GM23338 (cell line): ENCODE measurements around the gene SH2D5. TPM values are rescaled to one million over a fixed set of nuclear protein-coding genes. Genes with fewer than 3 reads are reported as not detected.
"Not testable (repeated sequence)": the region's sequence is repeated elsewhere in the genome, so short reads cannot be mapped to it uniquely, and the experiment has no call there.

Source experiments
- ATAC-seq: fragments of 200-7000 bp; cut with Tn5 transposase; 3 replicates; pipeline ENCODE4 v1.9.1; 2020
- DNase-seq: peaks from one replicate; pipeline ENCODE4 v3.0.0-alpha.2; 2015; ENCODE audit warnings: low spot score
- H2AFZ ChIP-seq: fragments of 200-600 bp; sonication (generic); 2 replicates; pipeline ENCODE4 v1.8.0; 2016; ENCODE audit warnings: antibody characterized with exemption, mild to moderate bottlenecking, moderate library complexity
- H3F3A ChIP-seq: fragments of 200-600 bp; sonication (generic); replicated peaks from 2 replicates; pipeline ENCODE4 v1.8.0; 2017; ENCODE audit warnings: antibody characterized with exemption, mixed run types, low read depth
- H3K27ac ChIP-seq: fragments of 200-600 bp; sonication (generic); 2 replicates; pipeline ENCODE4 v1.6.1; 2016; ENCODE audit warnings: low read depth
- H3K27me3 ChIP-seq: fragments of 200-600 bp; sonication (generic); 2 replicates; pipeline ENCODE4 v1.8.0; 2016; ENCODE audit warnings: mild to moderate bottlenecking, mixed run types, moderate library complexity; ENCODE audit not compliant: insufficient read depth
- H3K36me3 ChIP-seq: fragments of 200-600 bp; sonication (generic); 2 replicates; pipeline ENCODE4 v1.8.0; 2016; ENCODE audit warnings: mild to moderate bottlenecking; ENCODE audit not compliant: insufficient read depth
- H3K4me1 ChIP-seq: fragments of 200-600 bp; sonication (generic); 2 replicates; pipeline ENCODE4 v1.8.0; 2016; ENCODE audit warnings: mild to moderate bottlenecking, moderate library complexity; ENCODE audit not compliant: insufficient read depth
- H3K4me2 ChIP-seq: fragments of 200-600 bp; sonication (generic); 2 replicates; pipeline ENCODE4 v1.7.1; 2017; ENCODE audit warnings: mixed run types
- H3K4me3 ChIP-seq: fragments of 200-600 bp; sonication (generic); 2 replicates; pipeline ENCODE4 v1.6.1; 2016; ENCODE audit warnings: mixed run types
- H3K79me2 ChIP-seq: fragments of 200-600 bp; sonication (generic); replicated peaks from 2 replicates; pipeline ENCODE4 v1.8.0; 2017; ENCODE audit warnings: mild to moderate bottlenecking; ENCODE audit not compliant: insufficient read depth
- H3K9me2 ChIP-seq: fragments of 200-600 bp; sonication (generic); 2 replicates; pipeline ENCODE4 v1.8.0; 2017; ENCODE audit not compliant: insufficient read depth
- H4K20me1 ChIP-seq: fragments of 200-600 bp; sonication (generic); replicated peaks from 2 replicates; pipeline ENCODE4 v1.8.0; 2017; ENCODE audit warnings: mild to moderate bottlenecking; ENCODE audit not compliant: insufficient read depth
- H3K27ac Mint-ChIP-seq: 2 replicates; pipeline ENCODE4 v1.8.0; 2020; ENCODE audit warnings: inconsistent platforms, mild to moderate bottlenecking, moderate library complexity, mixed read lengths
- H3K27me3 Mint-ChIP-seq: 3 replicates; pipeline ENCODE4 v1.8.0; 2022; ENCODE audit warnings: low read depth, mild to moderate bottlenecking, moderate library complexity, mixed read lengths, inconsistent platforms; ENCODE audit not compliant: insufficient read depth, poor library complexity
- H3K36me3 Mint-ChIP-seq: 3 replicates; pipeline ENCODE4 v1.8.0; 2021; ENCODE audit warnings: low read depth, mild to moderate bottlenecking, inconsistent platforms, moderate library complexity, mixed read lengths
- H3K4me1 Mint-ChIP-seq: 3 replicates; pipeline ENCODE4 v1.8.0; 2020; ENCODE audit warnings: mild to moderate bottlenecking, inconsistent platforms, mixed read lengths
- H3K4me3 Mint-ChIP-seq: 3 replicates; pipeline ENCODE4 v1.8.0; 2021; ENCODE audit warnings: moderate library complexity, mild to moderate bottlenecking, inconsistent platforms, mixed read lengths
- H3K9me3 Mint-ChIP-seq: 3 replicates; pipeline ENCODE4 v1.8.0; 2020; ENCODE audit warnings: moderate library complexity, mild to moderate bottlenecking, inconsistent platforms, mixed read lengths
- CREB1 ChIP-seq: fragments of 250-450 bp; sonication (Bioruptor Pico); IDR thresholded peaks from 2 replicates; pipeline ENCODE4 v1.5.0; 2020; ENCODE audit warnings: low read depth, mild to moderate bottlenecking, moderate library complexity
- CTCF ChIP-seq, 2 experiments: fragments of 200-600 bp in 1 of 2; sonication (generic) in 1 of 2; conservative IDR thresholded peaks; 2 replicates each; pipeline versions ENCODE4 v1.5.1 to v1.6.1; 2016 to 2017; ENCODE audit warnings: antibody characterized with exemption in 2 of 2, low read depth in 2 of 2, mild to moderate bottlenecking in 2 of 2, moderate library complexity in 1 of 2
- EZH2 ChIP-seq: fragments of 200-600 bp; sonication (generic); IDR thresholded peaks from one replicate; pipeline ENCODE4 v1.8.0; 2017; ENCODE audit warnings: antibody characterized with exemption, mild to moderate bottlenecking, low read depth; ENCODE audit not compliant: unreplicated experiment
- EZH2phosphoT487 ChIP-seq: fragments of 200-600 bp; sonication (generic); IDR thresholded peaks from one replicate; pipeline ENCODE4 v1.8.1; 2018; ENCODE audit warnings: antibody characterized with exemption; ENCODE audit not compliant: unreplicated experiment
- JUNB ChIP-seq: IDR thresholded peaks from one replicate; pipeline ENCODE4 v1.6.1; 2016; ENCODE audit warnings: antibody characterized with exemption; ENCODE audit not compliant: unreplicated experiment
- POLR2AphosphoS5 ChIP-seq: IDR thresholded peaks from 2 replicates; pipeline ENCODE4 v1.6.1; 2016; ENCODE audit warnings: antibody characterized with exemption, low read depth
- REST ChIP-seq: IDR thresholded peaks from one replicate; pipeline ENCODE4 v1.6.1; 2018; ENCODE audit warnings: antibody characterized with exemption; ENCODE audit not compliant: unreplicated experiment
- ZNF114 ChIP-seq: fragments of 250-450 bp; sonication (Bioruptor Pico); IDR thresholded peaks from 2 replicates; pipeline ENCODE4 v1.5.0; 2020; ENCODE audit warnings: mild to moderate bottlenecking, moderate library complexity
- ZNF331 ChIP-seq: fragments of 250-450 bp; sonication (Bioruptor Pico); IDR thresholded peaks from 2 replicates; pipeline ENCODE4 v1.5.0; 2020; ENCODE audit warnings: low read depth, mild to moderate bottlenecking, moderate library complexity
- ZNF462 ChIP-seq: fragments of 250-450 bp; sonication (Bioruptor Pico); IDR thresholded peaks from 2 replicates; pipeline ENCODE4 v1.5.0; 2020; ENCODE audit warnings: mild to moderate bottlenecking, moderate library complexity
- polyA plus RNA-seq: library from polyadenylated mRNA; unstranded; fragments of >200 nt; fragmentation: Nextera tagmentation; extraction: Ambion mirVana; gene quantifications from 2 replicates; pipeline ENCODE4 v1.2.1, GENCODE V29; 2016
- total RNA-seq: library from RNA; depleted of rRNA; stranded (reverse); fragments of >200 nt; shearing (Covaris generic); gene quantifications from 2 replicates; pipeline ENCODE4 v1.2.3, GENCODE V29; 2014

SH2D5 gene
- total and polyA plus RNA-seq, 2 experiments from 2014 or later = 5.0 to 24.8 TPM

- not testable (repeated sequence) for H3K27ac Mint-ChIP-seq, H3K9me2 ChIP-seq, H3K9me3 Mint-ChIP-seq, H2AFZ ChIP-seq, H3F3A ChIP-seq, H3K4me2 ChIP-seq, H3K4me3 ChIP-seq, H3K4me1 Mint-ChIP-seq, DNase-seq, H3K27ac ChIP-seq, H3K27me3 ChIP-seq, H3K4me3 Mint-ChIP-seq, ATAC-seq, H3K4me1 ChIP-seq, H3K36me3 ChIP-seq, H3K79me2 ChIP-seq, H3K27me3 Mint-ChIP-seq, H4K20me1 ChIP-seq
- peaks cover 14% of the 10 kb centered on the region for H3K36me3 Mint-ChIP-seq
These were observed 58.9 kb downstream of the SH2D5 start for GRCh38 chr1:20673626-20674025.

GRCh38 chr1:20672265-20672632 lies 60.3 kb downstream of the SH2D5 start:
- Histone ChIP-seq H3K4me1 (no peaks in the 10 kb centered on the region), H3K79me2 (no peaks in the 10 kb centered on the region), H3K36me3 (0 out of 2 replicates have a peak, but pooled peaks cover 5% of the 10 kb centered on the region), H4K20me1 (no peaks in the 10 kb centered on the region), H3K4me3 (no peak overlapping the region), H3K27me3 (no peaks in the 10 kb centered on the region), H2AFZ (no peak overlapping the region), H3F3A (no peaks in the 10 kb centered on the region), H3K4me2 (no peak overlapping the region), H3K9me2 (no peaks in the 10 kb centered on the region), H3K27ac (no peak overlapping the region)
- H3K27ac Mint-ChIP-seq = no peak overlapping the region
- H3K9me3 Mint-ChIP-seq = no peaks in the 10 kb centered on the region
- H3K4me3 Mint-ChIP-seq = no peak overlapping the region
- no peaks in the 10 kb centered on the region for H3K4me1 Mint-ChIP-seq
- DNase-seq (no peak), ATAC-seq (no peak)
- TF ChIP-seq CREB1 (CRISPR knock-in tag) (no peak), ZNF462 (CRISPR knock-in tag) (no peak), EZH2 (no peak), JUNB (no peak), CTCF (conservative IDR thresholded peaks at IDR 0.05; ENCODE audit: low read depth in 2 of 2) (no peak), POLR2AphosphoS5 (no peak), EZH2phosphoT487 (no peak), ZNF114 (CRISPR knock-in tag) (no peak), REST (no peak), ZNF331 (CRISPR knock-in tag) (no peak)
- H3K36me3 Mint-ChIP-seq = peaks cover 1% of the 10 kb centered on the region
- H3K27me3 Mint-ChIP-seq = peaks cover 6% of the 10 kb centered on the region
